OCI-LY1 (cell line): Measurements from ENCODE around the gene NLRP8.

ENCODE experiments used
- EZH2 ChIP-seq: fragments of 200-600 bp; sonication (generic), shearing (Covaris generic); IDR thresholded peaks from 2 replicates; pipeline ENCODE4 v1.8.0; 2017; ENCODE audit warnings: borderline replicate concordance, mixed run types, mild to moderate bottlenecking, antibody characterized with exemption, low read length, moderate library complexity, mixed read lengths
- TF ChIP-seq, protein P1 (sequence below): fragments of 200-600 bp; sonication (generic), shearing (Covaris generic); IDR thresholded peaks from 2 replicates; pipeline ENCODE4 v1.5.1; 2017; ENCODE audit warnings: mild to moderate bottlenecking, antibody characterized with exemption, low read length, moderate library complexity, mixed read lengths

DNA sequence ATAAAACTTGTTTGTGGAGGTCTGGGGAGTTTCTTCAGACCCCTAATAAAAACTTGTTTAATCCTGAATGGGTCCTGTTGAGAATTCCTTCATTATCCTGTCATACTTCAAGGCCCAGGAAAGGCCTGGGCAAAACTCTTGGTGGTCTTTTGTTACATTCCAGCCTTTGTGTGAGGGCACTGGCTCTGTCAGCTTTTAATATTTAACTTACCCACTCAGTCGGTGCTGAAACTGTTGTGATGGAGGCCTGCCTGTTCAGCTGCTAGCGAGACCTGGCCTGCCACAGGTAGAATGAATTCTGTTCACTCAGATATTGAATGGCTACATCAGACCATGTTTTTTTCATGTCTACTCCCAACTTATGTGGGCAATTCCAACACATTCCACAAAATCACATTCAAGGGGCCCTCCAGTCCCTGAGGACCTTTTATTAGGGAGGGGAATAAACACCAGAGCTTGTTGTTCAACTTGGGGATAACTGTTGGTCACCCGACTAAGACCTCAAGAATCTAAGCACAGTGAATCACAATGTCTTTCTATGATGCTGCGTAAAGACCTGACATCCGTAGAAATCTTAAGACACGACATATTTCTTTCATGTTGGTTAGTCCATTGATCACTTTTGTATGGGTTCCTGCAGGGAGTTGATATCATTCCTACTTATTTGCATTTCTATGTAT, 12.5 kb downstream of the NLRP8 start:
- TF ChIP-seq, protein P1, sequence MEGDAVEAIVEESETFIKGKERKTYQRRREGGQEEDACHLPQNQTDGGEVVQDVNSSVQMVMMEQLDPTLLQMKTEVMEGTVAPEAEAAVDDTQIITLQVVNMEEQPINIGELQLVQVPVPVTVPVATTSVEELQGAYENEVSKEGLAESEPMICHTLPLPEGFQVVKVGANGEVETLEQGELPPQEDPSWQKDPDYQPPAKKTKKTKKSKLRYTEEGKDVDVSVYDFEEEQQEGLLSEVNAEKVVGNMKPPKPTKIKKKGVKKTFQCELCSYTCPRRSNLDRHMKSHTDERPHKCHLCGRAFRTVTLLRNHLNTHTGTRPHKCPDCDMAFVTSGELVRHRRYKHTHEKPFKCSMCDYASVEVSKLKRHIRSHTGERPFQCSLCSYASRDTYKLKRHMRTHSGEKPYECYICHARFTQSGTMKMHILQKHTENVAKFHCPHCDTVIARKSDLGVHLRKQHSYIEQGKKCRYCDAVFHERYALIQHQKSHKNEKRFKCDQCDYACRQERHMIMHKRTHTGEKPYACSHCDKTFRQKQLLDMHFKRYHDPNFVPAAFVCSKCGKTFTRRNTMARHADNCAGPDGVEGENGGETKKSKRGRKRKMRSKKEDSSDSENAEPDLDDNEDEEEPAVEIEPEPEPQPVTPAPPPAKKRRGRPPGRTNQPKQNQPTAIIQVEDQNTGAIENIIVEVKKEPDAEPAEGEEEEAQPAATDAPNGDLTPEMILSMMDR: no peak
- no peak for TF ChIP-seq EZH2
